ENCODE results near the gene GTF2H2.

DNA sequence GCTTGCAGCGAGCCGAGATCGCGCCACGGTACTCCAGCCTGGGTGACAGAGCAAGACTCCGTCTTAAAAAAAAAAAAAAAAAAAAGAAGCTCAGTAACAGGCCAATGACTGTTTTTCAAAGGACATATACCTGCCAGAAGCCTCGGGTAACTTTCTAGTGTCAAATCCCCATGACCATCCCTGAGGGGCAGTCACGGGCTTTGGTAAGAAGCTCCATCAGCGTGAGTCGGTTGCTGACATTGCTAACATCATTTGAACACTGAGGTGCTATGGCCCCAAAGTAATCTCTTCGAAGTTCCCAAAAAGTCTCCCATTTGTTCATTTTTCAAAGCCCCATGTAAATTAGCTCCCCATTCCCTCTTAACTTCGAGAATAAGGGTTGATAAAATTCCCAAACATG lies 53.9 kb downstream of the GTF2H2 start:
- TF ChIP-seq, protein P1, sequence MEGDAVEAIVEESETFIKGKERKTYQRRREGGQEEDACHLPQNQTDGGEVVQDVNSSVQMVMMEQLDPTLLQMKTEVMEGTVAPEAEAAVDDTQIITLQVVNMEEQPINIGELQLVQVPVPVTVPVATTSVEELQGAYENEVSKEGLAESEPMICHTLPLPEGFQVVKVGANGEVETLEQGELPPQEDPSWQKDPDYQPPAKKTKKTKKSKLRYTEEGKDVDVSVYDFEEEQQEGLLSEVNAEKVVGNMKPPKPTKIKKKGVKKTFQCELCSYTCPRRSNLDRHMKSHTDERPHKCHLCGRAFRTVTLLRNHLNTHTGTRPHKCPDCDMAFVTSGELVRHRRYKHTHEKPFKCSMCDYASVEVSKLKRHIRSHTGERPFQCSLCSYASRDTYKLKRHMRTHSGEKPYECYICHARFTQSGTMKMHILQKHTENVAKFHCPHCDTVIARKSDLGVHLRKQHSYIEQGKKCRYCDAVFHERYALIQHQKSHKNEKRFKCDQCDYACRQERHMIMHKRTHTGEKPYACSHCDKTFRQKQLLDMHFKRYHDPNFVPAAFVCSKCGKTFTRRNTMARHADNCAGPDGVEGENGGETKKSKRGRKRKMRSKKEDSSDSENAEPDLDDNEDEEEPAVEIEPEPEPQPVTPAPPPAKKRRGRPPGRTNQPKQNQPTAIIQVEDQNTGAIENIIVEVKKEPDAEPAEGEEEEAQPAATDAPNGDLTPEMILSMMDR (IDR thresholded peaks at IDR 0.05; ENCODE audit: low read depth, low read length): no peak
- TF ChIP-seq POLR2A (IDR thresholded peaks at IDR 0.05; ENCODE audit: extremely low read depth, insufficient read length) (no peak), MYC (IDR thresholded peaks at IDR 0.05; ENCODE audit: low read depth, low read length) (no peak)
- TF ChIP-seq, protein P2, sequence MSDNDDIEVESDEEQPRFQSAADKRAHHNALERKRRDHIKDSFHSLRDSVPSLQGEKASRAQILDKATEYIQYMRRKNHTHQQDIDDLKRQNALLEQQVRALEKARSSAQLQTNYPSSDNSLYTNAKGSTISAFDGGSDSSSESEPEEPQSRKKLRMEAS (IDR thresholded peaks at IDR 0.05; ENCODE audit: low read depth, low read length): no peak

Data from NB4 (cell line).